T-cell (primary cell): ENCODE results near the gene CHST10. TPM values are rescaled to one million over a fixed set of nuclear protein-coding genes. Genes with fewer than 3 reads are reported as not detected.

Experiments used
- ATAC-seq, 4 experiments: fragments of 200-7000 bp in 3 of 4; fragments of 150-1000 bp in 1 of 4; cut with Tn5 transposase; replicated peaks in 1 of 4; 1 replicate in 3 of 4; 2 replicates in 1 of 4; pipeline ENCODE4 v1.10.0; 2021; ENCODE audit warnings: moderate library complexity in 3 of 4, mild to moderate bottlenecking in 2 of 4, moderate number of reproducible peaks in 1 of 4
- CTCF ChIA-PET, 2 donors: fragments of 300-600 bp; sonication (Branson Sonifier 250); formaldehyde crosslinking; loops; one replicate each; lab custom pipeline; 2022; ENCODE audit warnings: antibody characterized with exemption in 2 of 2; lab: Charles Lee
- POLR2A ChIA-PET, 2 donors: fragments of 300-600 bp; sonication (Branson Sonifier 250); formaldehyde crosslinking; loops; one replicate each; lab custom pipeline; 2022; ENCODE audit warnings: antibody characterized with exemption in 2 of 2; lab: Charles Lee
- DNase-seq, 35 experiments: peaks; one replicate each; pipeline versions ENCODE4 v3.0.0 to v3.0.0-alpha.2; 2013 to 2023
- H3K27ac ChIP-seq: one replicate; pipeline ENCODE4 v1.5.1; 2013; ENCODE audit warnings: low read length
- H3K27me3 ChIP-seq, 2 experiments: replicated peaks in 1 of 2; 1 replicate in 1 of 2; 2 replicates in 1 of 2; pipeline versions ENCODE4 v1.6.1 to v1.7.0; 2013; ENCODE audit warnings: low read length in 1 of 2, mixed read lengths in 1 of 2; ENCODE audit not compliant: control insufficient read depth in 2 of 2, insufficient read depth in 2 of 2; ENCODE audit errors: extremely low read depth in 1 of 2
- H3K36me3 ChIP-seq, 2 donors: 1 replicate in 1 of 2; 2 replicates in 1 of 2; pipeline versions ENCODE4 v1.6.1 to v1.7.0; 2013; ENCODE audit warnings: low read length in 1 of 2; ENCODE audit not compliant: control insufficient read depth in 2 of 2, insufficient read depth in 1 of 2; ENCODE audit errors: extremely low read depth in 1 of 2
- H3K4me1 ChIP-seq, 2 experiments: 1 replicate in 1 of 2; 2 replicates in 1 of 2; pipeline versions ENCODE4 v1.6.1 to v1.7.0; 2013; ENCODE audit warnings: low read length in 2 of 2, mixed read lengths in 1 of 2; ENCODE audit not compliant: insufficient read depth in 2 of 2, control insufficient read depth in 1 of 2; ENCODE audit errors: extremely low read depth in 1 of 2
- H3K4me3 ChIP-seq, 2 donors: 1 replicate in 1 of 2; 2 replicates in 1 of 2; pipeline versions ENCODE4 v1.5.1 to v1.7.0; 2013; ENCODE audit warnings: mild to moderate bottlenecking in 2 of 2, low read length in 1 of 2, moderate library complexity in 1 of 2; ENCODE audit not compliant: control insufficient read depth in 1 of 2; ENCODE audit errors: extremely low read depth in 1 of 2
- H3K9me3 ChIP-seq: 2 replicates; pipeline ENCODE4 v1.7.0; 2013
- H3K27ac Mint-ChIP-seq, 2 donors: one replicate each; pipeline ENCODE4 v1.8.0; 2020 to 2021; ENCODE audit warnings: mild to moderate bottlenecking in 2 of 2, mixed read lengths in 2 of 2
- H3K27me3 Mint-ChIP-seq, 2 donors: one replicate each; pipeline ENCODE4 v1.8.0; 2021 to 2022; ENCODE audit warnings: mixed read lengths in 2 of 2
- H3K36me3 Mint-ChIP-seq: one replicate; pipeline ENCODE4 v1.8.0; 2021; ENCODE audit warnings: mixed read lengths
- H3K4me1 Mint-ChIP-seq, 3 donors: one replicate each; pipeline ENCODE4 v1.8.0; 2020 to 2022; ENCODE audit warnings: mixed read lengths in 3 of 3, mild to moderate bottlenecking in 1 of 3
- H3K4me3 Mint-ChIP-seq, 3 donors: one replicate each; pipeline ENCODE4 v1.8.0; 2020 to 2022; ENCODE audit warnings: mild to moderate bottlenecking in 3 of 3, mixed read lengths in 3 of 3, moderate library complexity in 3 of 3
- H3K9me3 Mint-ChIP-seq, 3 donors: one replicate each; pipeline ENCODE4 v1.8.0; 2020 to 2022; ENCODE audit warnings: mixed read lengths in 3 of 3
- WGBS: methylation state at CpG from one replicate; pipeline ENCODE4 v1.1.5; 2013; ENCODE audit warnings: missing lambda C conversion rate; ENCODE audit not compliant: insufficient coverage; 5-methylcytosine and 5-hydroxymethylcytosine counted together
- total RNA-seq, 35 experiments: library from RNA in 6 of 35; stranded (reverse) in 6 of 35; fragments of 120-200 nt in 1 of 35; gene quantifications; one replicate each; pipeline versions ENCODE4 v1.2.1 to v1.2.4 and lab custom pipeline; 2013 to 2026

CHST10 gene
- total RNA-seq, 5 donors from 2014 or later (not counting 1 experiment from before 2014, with no cell fraction given): 3.4 to 5.8 (median 4.1) TPM

GRCh38 chr2:100407073-100407472 lies 10.4 kb downstream of the CHST10 start:
- Mint-ChIP-seq H3K36me3 (peaks cover 5% of the 10 kb centered on the region), H3K9me3 (no peaks in the 10 kb centered on the region), H3K4me3 (no peak overlapping the region), H3K4me1 (peaks cover 0 to 8% (median 0%) of the 10 kb centered on the region in 3 donors), H3K27me3 (no peaks in the 10 kb centered on the region), H3K27ac (no peak overlapping the region)
- DNase-seq: no peak
- Histone ChIP-seq H3K27me3 (no peaks in the 10 kb centered on the region), H3K9me3 (no peaks in the 10 kb centered on the region), H3K36me3 (no peaks in the 10 kb centered on the region), H3K4me3 (no peak overlapping the region), H3K4me1 (no peaks in the 10 kb centered on the region), H3K27ac (no peak overlapping the region)
- 71% methylated on average over 4 of the region's 6 CpGs for WGBS
- POLR2A ChIA-PET: no interaction called here
- no peak for ATAC-seq
- CTCF ChIA-PET: interaction anchor here in 1 of 2 donors (0.6 kb wide), 1 partner anchor 144 kb away, joined by 3 read pairs; no protein-coding TSS in a partner anchor

GRCh38 chr2:100406120-100406508 lies 11.4 kb downstream of the CHST10 start:
- Mint-ChIP-seq H3K4me1 (peaks cover 0 to 8% (median 0%) of the 10 kb centered on the region in 3 donors), H3K36me3 (peaks cover 6% of the 10 kb centered on the region), H3K27ac (no peak overlapping the region), H3K9me3 (no peaks in the 10 kb centered on the region), H3K27me3 (no peaks in the 10 kb centered on the region), H3K4me3 (no peak overlapping the region)
- ATAC-seq: no peak
- Histone ChIP-seq H3K4me1 (no peaks in the 10 kb centered on the region), H3K36me3 (peaks cover 0 to under 1% of the 10 kb centered on the region in 2 donors), H3K27ac (no peak overlapping the region), H3K27me3 (no peaks in the 10 kb centered on the region), H3K4me3 (no peak overlapping the region), H3K9me3 (no peaks in the 10 kb centered on the region)
- 81% methylated on average over 4 of the region's 5 CpGs for WGBS
- ChIA-PET CTCF (no interaction called here), POLR2A (no interaction called here)
- no peak for DNase-seq

GRCh38 chr2:100405403-100406119 lies 11.9 kb downstream of the CHST10 start:
- H3K36me3 ChIP-seq: peaks cover 0 to 3% of the 10 kb centered on the region in 2 donors
- ChIA-PET CTCF (no interaction called here), POLR2A (no interaction called here)
- H3K9me3 Mint-ChIP-seq: no peaks in the 10 kb centered on the region
- no peak overlapping the region for H3K27ac ChIP-seq
- DNase-seq (no peak), ATAC-seq (no peak)
- H3K9me3 ChIP-seq: no peaks in the 10 kb centered on the region
- peaks cover 9% of the 10 kb centered on the region for H3K36me3 Mint-ChIP-seq
- no peaks in the 10 kb centered on the region for H3K27me3 ChIP-seq
- peaks cover 0 to 6% (median 0%) of the 10 kb centered on the region in 3 donors for H3K4me1 Mint-ChIP-seq
- 98% methylated on average over 7 of the region's 13 CpGs for WGBS
- no peak overlapping the region for H3K4me3 ChIP-seq
- H3K27me3 Mint-ChIP-seq: no peaks in the 10 kb centered on the region
- no peak overlapping the region for H3K27ac Mint-ChIP-seq
- no peaks in the 10 kb centered on the region for H3K4me1 ChIP-seq
- no peak overlapping the region for H3K4me3 Mint-ChIP-seq

- DNase-seq: no peak
- Histone ChIP-seq H3K27ac (no peak overlapping the region), H3K36me3 (peaks cover 0 to 3% of the 10 kb centered on the region in 2 donors), H3K9me3 (no peaks in the 10 kb centered on the region), H3K4me3 (no peak overlapping the region), H3K4me1 (no peaks in the 10 kb centered on the region), H3K27me3 (no peaks in the 10 kb centered on the region)
- no peaks in the 10 kb centered on the region for H3K27me3 Mint-ChIP-seq
- ChIA-PET POLR2A (no interaction called here), CTCF (no interaction called here)
- H3K27ac Mint-ChIP-seq: no peak overlapping the region
- H3K4me1 Mint-ChIP-seq: no peaks in the 10 kb centered on the region
- ATAC-seq: no peak
- no peak overlapping the region for H3K4me3 Mint-ChIP-seq
- peaks cover 9% of the 10 kb centered on the region for H3K36me3 Mint-ChIP-seq
- 89% methylated on average over 7 of the region's 7 CpGs for WGBS
- H3K9me3 Mint-ChIP-seq: no peaks in the 10 kb centered on the region
Measured at GRCh38 chr2:100404411-100404810, 13.1 kb downstream of the CHST10 start.

- no peaks in the 10 kb centered on the region for H3K9me3 Mint-ChIP-seq
- no peak for DNase-seq
- H3K4me3 Mint-ChIP-seq: no peak overlapping the region
- 95% methylated on average over 7 of the region's 10 CpGs for WGBS
- H3K4me1 ChIP-seq: no peaks in the 10 kb centered on the region
- ATAC-seq: no peak
- POLR2A ChIA-PET: no interaction called here
- peaks cover 9% of the 10 kb centered on the region for H3K36me3 Mint-ChIP-seq
- CTCF ChIA-PET: no interaction called here
- H3K27me3 Mint-ChIP-seq: no peaks in the 10 kb centered on the region
- no peak overlapping the region for H3K27ac ChIP-seq
- H3K27me3 ChIP-seq: no peaks in the 10 kb centered on the region
- H3K4me3 ChIP-seq: no peak overlapping the region
- no peak overlapping the region for H3K27ac Mint-ChIP-seq
- no peaks in the 10 kb centered on the region for H3K4me1 Mint-ChIP-seq
- no peaks in the 10 kb centered on the region for H3K9me3 ChIP-seq
- H3K36me3 ChIP-seq: peaks cover 0 to 3% of the 10 kb centered on the region in 2 donors
Measured at GRCh38 chr2:100403722-100404121, 13.7 kb downstream of the CHST10 start.

GRCh38 chr2:100401268-100401667 lies 16.2 kb downstream of the CHST10 start:
- Histone ChIP-seq H3K4me1 (no peaks in the 10 kb centered on the region), H3K4me3 (no peak overlapping the region), H3K27me3 (no peaks in the 10 kb centered on the region), H3K27ac (no peak overlapping the region), H3K36me3 (peaks cover 0 to 7% of the 10 kb centered on the region in 2 donors), H3K9me3 (no peaks in the 10 kb centered on the region)
- DNase-seq: no peak
- Mint-ChIP-seq H3K4me1 (no peaks in the 10 kb centered on the region), H3K9me3 (no peaks in the 10 kb centered on the region), H3K4me3 (no peak overlapping the region), H3K27ac (no peak overlapping the region), H3K27me3 (no peaks in the 10 kb centered on the region), H3K36me3 (peaks cover 9% of the 10 kb centered on the region)
- CTCF ChIA-PET: no interaction called here
- POLR2A ChIA-PET: no interaction called here
- 91% methylated on average over 4 of the region's 7 CpGs for WGBS
- ATAC-seq: no peak
